H1 (cell line): ENCODE measurements around the gene LMNA. TPM values are rescaled to one million over a fixed set of nuclear protein-coding genes. Genes with fewer than 3 reads are reported as not detected.

Experiments used
- CTCF ChIA-PET: fragments of 300-600 bp; sonication (Branson Sonifier 250); formaldehyde crosslinking; loops from one replicate; lab custom pipeline; 2021; ENCODE audit not compliant: partially characterized antibody; lab: Charles Lee
- POLR2A ChIA-PET: fragments of 300-600 bp; sonication (Branson Sonifier 250); formaldehyde crosslinking; loops from one replicate; lab custom pipeline; 2021; ENCODE audit warnings: inconsistent platforms; ENCODE audit not compliant: partially characterized antibody; lab: Charles Lee
- DNase-seq, 2 experiments: peaks; one replicate each; pipeline versions ENCODE4 v3.0.0 to v3.0.0-alpha.2; 2010 to 2022; ENCODE audit warnings: low spot score in 2 of 2, low read depth in 1 of 2, mixed read lengths in 1 of 2
- FAIRE-seq: peaks from 2 replicates; lab custom pipeline; 2011; peaks lifted over from hg19 to GRCh38; lab: Jason Lieb, UNC
- H2AFZ ChIP-seq: 2 replicates; pipeline ENCODE4 v1.8.1; 2012; ENCODE audit warnings: low read length, inconsistent platforms
- H2AK5ac ChIP-seq: 2 replicates; pipeline ENCODE4 v1.6.1; 2013; ENCODE audit warnings: low read depth, low read length
- H2BK120ac ChIP-seq: replicated peaks from 2 replicates; pipeline ENCODE3; 2013; ENCODE audit warnings: low read depth, low read length, inconsistent platforms
- H2BK12ac ChIP-seq: 2 replicates; pipeline ENCODE4 v1.6.1; 2013; ENCODE audit warnings: low read depth, low read length
- H2BK15ac ChIP-seq: 2 replicates; pipeline ENCODE4 v1.6.1; 2013; ENCODE audit warnings: low read length
- H2BK20ac ChIP-seq: 2 replicates; pipeline ENCODE4 v1.6.1; 2013; ENCODE audit warnings: low read length
- H2BK5ac ChIP-seq: 2 replicates; pipeline ENCODE4 v1.6.1; 2013; ENCODE audit warnings: low read depth, low read length
- H3K14ac ChIP-seq: 2 replicates; pipeline ENCODE4 v1.6.1; 2013; ENCODE audit warnings: inconsistent platforms; ENCODE audit not compliant: insufficient read length
- H3K18ac ChIP-seq: 2 replicates; pipeline ENCODE4 v1.6.1; 2013; ENCODE audit warnings: low read length; ENCODE audit errors: extremely low read depth
- H3K23ac ChIP-seq: 2 replicates; pipeline ENCODE4 v1.6.1; 2013; ENCODE audit warnings: inconsistent platforms; ENCODE audit not compliant: insufficient read length
- H3K23me2 ChIP-seq: 2 replicates; pipeline ENCODE4 v1.6.1; 2013; ENCODE audit warnings: low read depth, low read length
- H3K27ac ChIP-seq: 2 replicates; pipeline ENCODE4 v1.6.1; 2011; ENCODE audit warnings: low read depth, low read length, inconsistent platforms
- H3K27me3 ChIP-seq, 4 experiments: replicated peaks in 1 of 4; 1 replicate in 1 of 4; 2 replicates in 3 of 4; pipeline versions ENCODE4 v1.6.1 to v1.8.1; 2011 to 2013; ENCODE audit warnings: low read length in 3 of 4, mild to moderate bottlenecking in 3 of 4, inconsistent platforms in 2 of 4, mixed read lengths in 2 of 4, moderate library complexity in 1 of 4; ENCODE audit not compliant: control insufficient read depth in 3 of 4, insufficient read depth in 3 of 4; ENCODE audit errors: extremely low read depth in 1 of 4
- H3K36me3 ChIP-seq, 4 experiments: 2 replicates each; pipeline versions ENCODE4 v1.6.1 to v1.8.1; 2011 to 2013; ENCODE audit warnings: mild to moderate bottlenecking in 4 of 4, low read length in 3 of 4, moderate library complexity in 2 of 4, control low read depth in 1 of 4, inconsistent platforms in 1 of 4; ENCODE audit not compliant: insufficient read depth in 4 of 4, control insufficient read depth in 2 of 4
- H3K4ac ChIP-seq: replicated peaks from 2 replicates; pipeline ENCODE3; 2013; ENCODE audit warnings: low read length, low read depth, mixed read lengths, inconsistent platforms; ENCODE audit not compliant: insufficient read length
- H3K4me1 ChIP-seq, 4 experiments: replicated peaks in 1 of 4; 1 replicate in 1 of 4; 2 replicates in 3 of 4; pipeline versions ENCODE4 v1.6.1 to v1.8.1; 2011 to 2013; ENCODE audit warnings: low read length in 3 of 4, inconsistent platforms in 2 of 4, mixed read lengths in 1 of 4; ENCODE audit not compliant: insufficient read depth in 4 of 4, control insufficient read depth in 3 of 4
- H3K4me2 ChIP-seq, 2 experiments: 2 replicates each; pipeline versions ENCODE4 v1.6.1 to v1.8.1; 2011 to 2013; ENCODE audit warnings: low read depth in 2 of 2, low read length in 2 of 2, control low read depth in 1 of 2, inconsistent platforms in 1 of 2, mild to moderate bottlenecking in 1 of 2; ENCODE audit not compliant: insufficient read depth in 1 of 2
- H3K4me3 ChIP-seq, 4 experiments: fragments of 200-600, 300-600 bp in 1 of 4; sonication (generic), shearing (Covaris generic), sonication (Bioruptor Twin) in 1 of 4; 2 replicates each; pipeline versions ENCODE4 v1.5.1 to v1.8.1; 2011 to 2016; ENCODE audit warnings: low read length in 4 of 4, low read depth in 3 of 4, control low read depth in 2 of 4, inconsistent platforms in 2 of 4, mild to moderate bottlenecking in 2 of 4, mixed read lengths in 1 of 4, moderate library complexity in 1 of 4; ENCODE audit not compliant: insufficient read depth in 2 of 4; ENCODE audit errors: extremely low read depth in 1 of 4
- H3K56ac ChIP-seq: replicated peaks from 2 replicates; pipeline ENCODE3; 2013; ENCODE audit warnings: low read depth, mild to moderate bottlenecking, mixed read lengths, low read length, inconsistent platforms; ENCODE audit not compliant: insufficient read length
- H3K79me1 ChIP-seq: 2 replicates; pipeline ENCODE4 v1.6.1; 2013; ENCODE audit warnings: low read depth, low read length, control low read depth
- H3K79me2 ChIP-seq, 2 experiments: 2 replicates each; pipeline versions ENCODE4 v1.6.1 to v1.8.1; 2012 to 2013; ENCODE audit warnings: low read length in 2 of 2, mild to moderate bottlenecking in 2 of 2, inconsistent platforms in 1 of 2; ENCODE audit not compliant: insufficient read depth in 2 of 2, control insufficient read depth in 1 of 2
- H3K9ac ChIP-seq, 4 experiments: replicated peaks in 1 of 4; 1 replicate in 1 of 4; 2 replicates in 3 of 4; pipeline versions ENCODE4 v1.6.1 to v1.8.1; 2011 to 2013; ENCODE audit warnings: low read depth in 3 of 4, low read length in 3 of 4, control low read depth in 2 of 4, mild to moderate bottlenecking in 2 of 4, moderate library complexity in 2 of 4, inconsistent platforms in 1 of 4; ENCODE audit errors: extremely low read depth in 1 of 4
- H3K9me3 ChIP-seq, 2 experiments: 2 replicates each; pipeline versions ENCODE4 v1.6.1 to v1.8.1; 2012 to 2013; ENCODE audit warnings: mild to moderate bottlenecking in 2 of 2, moderate library complexity in 2 of 2, control low read depth in 1 of 2, inconsistent platforms in 1 of 2, low read depth in 1 of 2, low read length in 1 of 2, mixed read lengths in 1 of 2; ENCODE audit not compliant: insufficient read depth in 2 of 2
- H4K20me1 ChIP-seq, 2 experiments: replicated peaks in 1 of 2; 2 replicates each; pipeline versions ENCODE3 to v1.8.1; 2011 to 2013; ENCODE audit warnings: inconsistent platforms in 2 of 2, low read length in 2 of 2, mild to moderate bottlenecking in 1 of 2; ENCODE audit not compliant: insufficient read depth in 2 of 2, control insufficient read depth in 1 of 2
- H4K5ac ChIP-seq: 2 replicates; pipeline ENCODE4 v1.6.1; 2013; ENCODE audit warnings: low read length, low read depth, mixed read lengths, inconsistent platforms; ENCODE audit not compliant: insufficient read length
- H4K8ac ChIP-seq: 2 replicates; pipeline ENCODE4 v1.8.0; 2013; ENCODE audit warnings: mild to moderate bottlenecking, moderate library complexity, low read length, inconsistent platforms; ENCODE audit not compliant: insufficient read depth; ENCODE audit errors: extremely low read depth
- H4K91ac ChIP-seq: replicated peaks from 2 replicates; pipeline ENCODE3; 2013; ENCODE audit warnings: low read length, mixed read lengths, inconsistent platforms; ENCODE audit not compliant: insufficient read length
- SUZ12 ChIP-seq: fragments of 200-600 bp; sonication (generic); IDR thresholded peaks from 2 replicates; pipeline ENCODE4 v1.6.1; 2012; ENCODE audit warnings: mild to moderate bottlenecking, inconsistent platforms, low read length, moderate library complexity, mixed read lengths
- TAF1 ChIP-seq: IDR thresholded peaks from 2 replicates; pipeline ENCODE4 v1.6.1; 2011; ENCODE audit warnings: mild to moderate bottlenecking, low read depth, low read length
- WGBS, 2 experiments: shearing (Covaris generic) in 1 of 2; methylation state at CpG; one replicate each; pipeline versions ENCODE4 v1.1.6 to v1.1.7; 2013 to 2015; ENCODE audit warnings: low lambda C conversion rate in 2 of 2, mixed read lengths in 2 of 2, inconsistent platforms in 1 of 2, low coverage in 1 of 2, missing lambda C conversion rate in 1 of 2; ENCODE audit not compliant: insufficient replicate concordance in 2 of 2, insufficient coverage in 1 of 2, insufficient read length in 1 of 2; ENCODE audit errors: extremely low coverage in 1 of 2, missing lambda C conversion rate in 1 of 2; 5-methylcytosine and 5-hydroxymethylcytosine counted together
- polyA plus RNA-seq, 7 experiments: library from polyadenylated mRNA; depleted of rRNA in 3 of 7; stranded (reverse) in 5 of 7; unstranded in 2 of 7; fragments of >200 nt in 5 of 7; fragments of 200-250 nt in 2 of 7; gene quantifications; 1 replicate in 5 of 7; 2 replicates in 1 of 7; 4 replicates in 1 of 7; pipeline versions ENCODE4 v1.2.1 to v1.2.3, GENCODE V29; 2011 to 2013; ENCODE audit warnings: missing spikeins in 2 of 7, mixed read lengths in 2 of 7
- total RNA-seq: library from RNA; stranded (reverse); fragmentation: NEBNext Ultra II Directional; extraction: Animal tissue kit (Norgen Biotek cat#: 25700); gene quantifications from 2 replicates; pipeline ENCODE4 v1.2.1, GENCODE V29; 2021

The LMNA gene
- total and polyA plus RNA-seq, 2 of the 8 experiments (the other 6 are each of a cell fraction or from before 2014, with no cell fraction given), result 25.8 to 46.8 TPM

DNA sequence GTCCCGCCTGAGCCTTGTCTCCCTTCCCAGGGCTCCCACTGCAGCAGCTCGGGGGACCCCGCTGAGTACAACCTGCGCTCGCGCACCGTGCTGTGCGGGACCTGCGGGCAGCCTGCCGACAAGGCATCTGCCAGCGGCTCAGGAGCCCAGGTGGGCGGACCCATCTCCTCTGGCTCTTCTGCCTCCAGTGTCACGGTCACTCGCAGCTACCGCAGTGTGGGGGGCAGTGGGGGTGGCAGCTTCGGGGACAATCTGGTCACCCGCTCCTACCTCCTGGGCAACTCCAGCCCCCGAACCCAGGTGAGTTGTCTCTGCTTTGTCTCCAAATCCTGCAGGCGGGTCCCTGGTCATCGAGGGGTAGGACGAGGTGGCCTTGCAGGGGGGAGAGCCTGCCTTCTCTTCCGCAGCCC is 24.0 kb downstream of the LMNA start:
- ChIA-PET POLR2A (interaction anchor here (1.2 to 28.0 kb wide), 2 partner anchors 43 to 129 kb away, joined by 5 to 763 read pairs; partner anchors contain the start of gene MEX3A), CTCF (interaction anchor here (0.5 to 42.4 kb wide), 9 partner anchors 9 to 202 kb away, joined by 3 to 1994 read pairs (median 6); partner anchors contain the start of genes BGLAP, MEX3A and PAQR6)
- no peak overlapping the region for H2BK20ac ChIP-seq
- H3K9me3 ChIP-seq, result no peaks in the 10 kb centered on the region
- H3K79me2 ChIP-seq, result no peaks in the 10 kb centered on the region
- H3K4me3 ChIP-seq, result no peak overlapping the region
- H3K27me3 ChIP-seq, result no peaks in the 10 kb centered on the region
- H4K91ac ChIP-seq, result no peak overlapping the region
- WGBS, 2 experiments, result 94% methylated on average over 20 of the region's 22 CpGs; no CpG with 5 or more reads in 1 of the 2 experiments
- FAIRE-seq, result no peak
- no peak overlapping the region for H3K14ac ChIP-seq
- no peaks in the 10 kb centered on the region for H3K79me1 ChIP-seq
- peak overlapping the region; percentile 30; the same call in 1 of the 2 replicates for H4K8ac ChIP-seq
- H3K27ac ChIP-seq, result no peak overlapping the region
- no peak overlapping the region for H2AK5ac ChIP-seq
- peaks cover 0 to 6% (median 4%) of the 10 kb centered on the region in 4 experiments; a peak in 4 of 7 replicates for H3K4me1 ChIP-seq
- H3K36me3 ChIP-seq, result peaks cover 10 to 30% (median 23%) of the 10 kb centered on the region in 4 experiments; a peak in 6 of 8 replicates
- H2BK12ac ChIP-seq, result no peak overlapping the region
- H2BK120ac ChIP-seq, result no peak overlapping the region
- TF ChIP-seq TAF1 (no peak), SUZ12 (no peak)
- no peak overlapping the region for H3K4ac ChIP-seq
- H3K4me2 ChIP-seq, result no peak overlapping the region
- no peaks in the 10 kb centered on the region for H3K23me2 ChIP-seq
- H2AFZ ChIP-seq, result no peak overlapping the region
- H3K9ac ChIP-seq, result no peak overlapping the region
- H4K5ac ChIP-seq, result no peak overlapping the region
- no peak overlapping the region for H3K56ac ChIP-seq
- no peak overlapping the region for H3K23ac ChIP-seq
- H4K20me1 ChIP-seq, result no peaks in the 10 kb centered on the region
- no peak overlapping the region for H2BK15ac ChIP-seq
- no peak for DNase-seq
- H2BK5ac ChIP-seq, result no peak overlapping the region
- H3K18ac ChIP-seq, result no peak overlapping the region
